ENCODE measurements around the gene RPS26. TPM values are rescaled to one million over a fixed set of nuclear protein-coding genes. Genes with fewer than 3 reads are reported as not detected.
A peak's percentile ranks its signal among the peaks of the same experiment; 100 is the strongest.

RPS26 gene
- total and polyA plus RNA-seq, 9 of the 15 experiments (the other 6 are each of a cell fraction or from before 2014, with no cell fraction given) = 70.2 to 1,589 (median 852) TPM

- no peak for TF ChIP-seq ARID3B (CRISPR knock-in tag; IDR thresholded peaks at IDR 0.05; ENCODE audit: borderline replicate concordance)
- no peak for TF ChIP-seq SMAD2 (IDR thresholded peaks at IDR 0.05; ENCODE audit: low read depth, low read length)
- TF ChIP-seq TAL1 (IDR thresholded peaks at IDR 0.05) = no peak
- no peak for TF ChIP-seq PBX2 (CRISPR knock-in tag; IDR thresholded peaks at IDR 0.05; ENCODE audit: low read depth)
- no peak for TF ChIP-seq PBX2 (tag; conservative IDR thresholded peaks at IDR 0.05; ENCODE audit: low read depth)
- no peak for TF ChIP-seq TRIM25 (IDR thresholded peaks at IDR 0.05; ENCODE audit: borderline replicate concordance)
- TF ChIP-seq FOXJ3 (CRISPR knock-in tag; IDR thresholded peaks at IDR 0.05) = no peak
- TF ChIP-seq RBBP5 (IDR thresholded peaks at IDR 0.05; ENCODE audit: borderline replicate concordance, insufficient read depth, low read length, poor library complexity, severe bottlenecking) = no peak
- TF ChIP-seq ZNF668 (CRISPR knock-in tag; IDR thresholded peaks at IDR 0.05) = no peak
- no peak for TF ChIP-seq ZBTB12 (CRISPR knock-in tag; IDR thresholded peaks at IDR 0.05)
- no peak for TF ChIP-seq NR0B1 (IDR thresholded peaks at IDR 0.05; ENCODE audit: partially characterized antibody)
- no peak for TF ChIP-seq CBX5 (IDR thresholded peaks at IDR 0.05; ENCODE audit: borderline replicate concordance, low read depth)
- no peak for TF ChIP-seq ZBTB34 (CRISPR knock-in tag; IDR thresholded peaks at IDR 0.05)
- peak; percentile 64; the same call in 1 of the 2 replicates for TF ChIP-seq LARP7 (IDR thresholded peaks at IDR 0.05)
These were observed 33.9 kb upstream of the RPS26 start (continued) for GRCh38 chr12:56007564-56008559.
